HG03558 (cell line): ENCODE data around the gene ACSM2A.
"Not testable (repeated sequence)": the region's sequence is repeated elsewhere in the genome, so short reads cannot be mapped to it uniquely, and the experiment has no call there.

Experiments
- ATAC-seq: cut with Tn5 transposase; IDR thresholded peaks from one replicate; pipeline ENCODE4 v1.9.1; 2021; ENCODE audit warnings: moderate number of reproducible peaks; ENCODE audit not compliant: unreplicated experiment; ENCODE audit errors: extremely low read depth

The ACSM2A gene

GRCh38 chr16:20446652-20447393 lies 4.5 kb upstream of the ACSM2A start:
- not testable (repeated sequence) for ATAC-seq

GRCh38 chr16:20453633-20454032 lies 2.3 kb downstream of the ACSM2A start:
- not testable (repeated sequence) for ATAC-seq

DNA sequence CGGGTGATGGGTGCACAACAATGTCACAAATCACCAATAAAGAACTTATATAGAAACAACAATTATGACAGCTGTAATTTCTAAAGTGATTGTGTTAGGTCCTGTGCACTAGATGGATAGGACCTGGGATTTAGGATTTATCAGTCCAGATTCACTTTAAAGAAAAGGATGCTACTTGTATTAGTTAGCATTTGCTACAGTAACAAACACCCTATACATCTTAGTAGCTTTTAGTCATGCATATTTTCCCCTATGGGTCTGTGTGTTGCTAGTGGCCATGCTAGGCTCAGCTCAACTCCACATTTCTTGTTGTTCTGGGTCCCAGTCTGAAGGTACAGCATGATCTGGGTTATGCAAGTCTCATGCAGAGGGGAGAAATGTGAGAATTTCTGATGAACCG lies 7.9 kb downstream of the ACSM2A start:
- not testable (repeated sequence) for ATAC-seq

DNA sequence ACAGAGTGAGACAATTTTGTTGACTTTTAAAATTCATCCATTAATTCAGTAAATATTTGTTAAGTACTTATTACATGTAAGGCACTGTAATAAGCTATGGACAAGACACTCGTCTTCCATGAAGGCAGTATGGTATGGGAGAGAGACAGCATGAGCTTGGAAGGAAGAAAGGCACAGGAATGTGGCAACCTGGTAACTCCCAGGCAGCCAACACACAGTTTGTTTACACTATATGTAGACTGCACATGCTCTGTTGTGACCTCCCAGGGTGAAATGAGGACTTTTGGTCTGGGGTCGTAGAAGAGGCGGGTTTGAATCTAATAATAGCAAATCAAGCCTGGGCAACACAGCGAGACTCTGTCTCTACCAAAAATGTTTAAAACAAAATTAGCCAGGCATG lies 9.0 kb downstream of the ACSM2A start:
- ATAC-seq = not testable (repeated sequence)

DNA sequence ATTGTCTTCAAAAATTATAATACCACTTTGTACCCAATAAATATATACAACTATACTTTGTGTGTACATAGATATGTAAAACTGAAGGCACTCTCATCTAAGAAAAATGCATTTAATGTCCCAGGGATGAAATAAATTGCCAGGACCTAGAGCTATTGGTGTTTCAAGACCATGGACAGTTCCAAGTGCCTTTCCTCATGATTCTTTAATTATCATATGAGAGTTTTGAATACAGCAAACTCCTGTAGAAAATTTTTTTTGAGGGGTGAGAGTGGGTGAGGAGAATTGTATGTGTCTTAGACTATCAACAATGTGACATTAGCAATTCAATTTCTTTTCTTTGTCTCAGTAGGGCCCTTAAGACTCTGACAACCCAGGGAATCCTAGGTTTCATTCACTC lies 17.6 kb downstream of the ACSM2A start:
- not testable (repeated sequence) for ATAC-seq

DNA sequence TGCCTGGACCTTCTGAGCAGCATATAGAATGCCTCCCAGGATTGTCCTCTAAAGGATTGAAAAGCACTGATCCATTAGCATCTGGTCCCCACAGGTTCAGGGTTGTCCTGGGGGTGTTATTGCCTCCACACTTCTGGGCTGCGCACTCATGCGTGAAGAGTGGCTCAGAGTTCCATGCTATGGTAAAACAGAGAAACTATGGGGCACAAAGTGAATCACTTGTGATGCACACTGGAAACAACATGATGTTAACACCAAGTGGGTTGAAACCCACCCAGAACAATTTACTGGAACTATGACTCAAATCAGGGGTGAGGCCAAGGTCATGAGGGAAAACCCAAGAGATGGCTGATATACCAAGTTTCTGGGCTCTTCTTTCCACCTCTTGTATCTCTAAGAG lies 18.6 kb downstream of the ACSM2A start:
- not testable (repeated sequence) for ATAC-seq

GRCh38 chr16:20470732-20471131 lies 19.4 kb downstream of the ACSM2A start:
- ATAC-seq = not testable (repeated sequence)

DNA sequence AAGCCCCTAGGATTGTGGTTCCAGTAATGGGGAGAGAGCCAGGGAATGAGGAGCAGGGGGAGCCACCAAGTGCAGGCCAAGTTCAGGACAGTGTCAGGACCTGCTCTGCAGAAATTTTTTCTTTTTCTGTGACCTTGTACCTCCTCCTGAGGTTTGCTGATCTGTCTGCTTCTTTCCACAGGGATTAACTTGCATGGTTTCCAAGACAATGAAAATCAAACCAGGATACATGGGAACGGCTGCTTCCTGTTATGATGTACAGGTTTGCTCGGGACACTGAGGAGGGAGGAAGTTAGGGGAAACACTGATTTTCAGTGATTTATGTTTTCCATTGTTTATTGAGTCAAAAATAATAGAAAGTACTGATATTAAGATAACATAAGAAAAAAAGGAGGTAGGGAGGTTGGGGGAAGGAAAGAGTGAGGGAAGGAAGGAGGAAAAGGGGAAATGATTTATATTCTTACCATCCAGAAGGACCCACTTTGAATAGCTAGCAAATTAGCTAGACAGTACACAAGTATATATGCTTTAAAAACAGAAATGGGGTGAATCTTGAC lies 25.9 kb downstream of the ACSM2A start:
- ATAC-seq = not testable (repeated sequence)

DNA sequence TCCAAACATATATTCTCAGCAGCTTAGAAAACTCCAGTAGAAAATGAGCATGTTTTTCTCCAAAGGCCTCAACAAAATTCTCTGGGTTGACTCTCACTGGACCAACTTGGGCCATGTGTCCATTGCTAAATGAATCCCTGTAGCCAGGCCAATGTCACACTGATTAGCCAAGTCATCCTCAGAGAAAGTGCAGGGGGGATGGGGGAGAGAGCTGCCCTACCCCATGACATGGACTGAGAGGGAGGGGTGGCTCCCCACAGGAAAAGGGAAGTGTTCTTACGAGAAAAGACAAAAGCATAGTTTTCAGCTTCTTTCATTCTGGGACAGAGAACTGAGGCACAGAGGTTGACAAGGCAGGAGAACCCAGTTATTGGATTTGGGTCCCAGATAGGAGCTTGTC lies 32.7 kb downstream of the ACSM2A start:
- ATAC-seq = not testable (repeated sequence)

GRCh38 chr16:20484726-20485125 lies 33.4 kb downstream of the ACSM2A start:
- no peak for ATAC-seq

DNA sequence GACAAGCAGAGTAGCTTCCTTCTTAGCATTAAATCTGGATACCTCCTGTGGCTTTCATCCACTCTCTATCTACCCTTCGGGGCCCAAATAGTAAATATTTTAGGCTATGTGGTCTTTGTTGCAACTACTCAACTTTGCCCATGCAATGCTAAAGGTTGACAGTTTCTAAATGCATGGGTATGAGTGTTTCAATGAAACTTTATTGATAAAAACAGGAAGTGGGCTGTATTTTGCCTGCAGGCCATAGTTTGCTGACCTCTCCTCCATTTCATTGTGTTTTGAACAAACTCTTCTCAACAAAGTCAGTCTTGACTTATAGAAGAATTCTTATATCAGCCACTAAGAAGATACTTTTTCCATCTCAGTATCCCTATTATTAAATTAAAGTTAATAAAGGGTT lies 34.1 kb downstream of the ACSM2A start:
- no peak for ATAC-seq

DNA sequence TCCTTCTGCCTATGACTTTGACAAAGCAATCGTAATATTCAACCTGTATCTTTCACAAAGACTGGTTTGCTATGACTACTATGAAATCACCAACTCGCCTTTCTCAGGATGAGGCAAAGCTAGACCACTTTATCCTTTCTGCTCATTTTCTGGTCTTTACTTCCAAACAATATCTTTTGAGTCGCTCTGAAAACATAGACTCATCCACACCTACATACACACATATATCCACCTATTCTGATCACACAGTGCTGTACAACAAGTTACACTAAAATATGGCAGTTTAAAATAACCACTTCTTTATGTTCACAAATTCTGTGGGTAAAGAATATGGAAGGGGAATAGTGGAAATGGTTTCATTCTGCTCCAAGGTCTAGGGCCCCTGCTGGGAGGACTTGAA lies 39.7 kb downstream of the ACSM2A start:
- not testable (repeated sequence) for ATAC-seq

- ATAC-seq = not testable (repeated sequence)
Observed at GRCh38 chr16:20491448-20491847, 40.1 kb downstream of the ACSM2A start.

DNA sequence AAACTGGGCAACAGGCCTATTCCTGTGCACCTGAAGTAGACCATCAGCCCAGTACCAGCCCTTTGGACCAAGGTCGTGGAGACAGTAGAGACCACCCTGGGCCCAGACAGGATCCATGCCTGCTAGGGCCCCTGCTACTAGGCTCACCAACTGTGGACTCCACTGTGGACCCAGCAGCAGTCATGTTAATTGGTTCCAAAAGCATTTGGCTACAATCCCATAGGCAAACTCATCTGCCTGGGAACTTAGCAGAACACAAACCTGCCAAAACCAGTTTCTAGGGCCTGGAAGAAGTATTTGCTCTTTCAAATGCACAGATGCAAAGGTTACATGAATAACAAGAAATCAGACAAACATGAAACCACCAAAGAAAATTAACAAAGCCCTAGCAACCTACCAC lies 53.1 kb downstream of the ACSM2A start:
- no peak for ATAC-seq

DNA sequence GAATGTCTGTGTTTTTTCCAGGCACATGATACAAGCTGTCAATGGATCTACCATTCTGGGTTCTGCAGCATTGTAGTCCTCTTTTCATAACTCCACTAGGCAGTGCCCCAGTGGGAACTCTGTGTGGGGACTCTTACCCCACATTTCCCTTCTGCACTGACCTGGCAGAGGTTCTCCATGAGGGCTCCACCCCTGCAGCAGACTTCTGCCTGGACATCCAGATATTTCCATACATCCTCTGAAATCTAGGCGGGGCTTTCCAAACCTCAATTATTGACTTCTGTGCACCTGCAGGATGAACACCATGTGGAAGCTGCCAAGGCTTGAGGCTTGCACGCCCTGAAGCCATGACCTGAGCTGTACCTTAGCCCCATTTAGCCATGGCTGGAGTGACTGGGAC lies 56.0 kb downstream of the ACSM2A start:
- ATAC-seq = no peak

DNA sequence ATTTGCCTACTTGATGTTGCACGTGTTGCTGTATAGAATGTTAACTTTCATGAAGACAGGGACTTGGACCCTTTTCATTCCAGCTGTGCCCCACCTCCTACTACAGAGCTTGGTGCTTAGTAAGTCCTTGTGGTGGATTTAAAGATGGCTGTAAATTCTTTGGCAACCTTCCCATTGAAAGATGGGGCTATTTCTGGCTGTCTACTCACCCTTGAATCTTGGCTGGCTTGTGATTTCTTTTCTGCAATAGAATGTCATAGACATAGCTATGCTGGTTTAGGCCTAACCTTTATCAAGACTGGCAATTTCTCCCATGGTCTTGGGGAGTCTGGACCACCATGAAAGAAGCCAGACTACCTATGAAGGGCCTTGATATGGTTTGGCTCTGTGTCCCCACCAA lies 59.0 kb downstream of the ACSM2A start:
- no peak for ATAC-seq

DNA sequence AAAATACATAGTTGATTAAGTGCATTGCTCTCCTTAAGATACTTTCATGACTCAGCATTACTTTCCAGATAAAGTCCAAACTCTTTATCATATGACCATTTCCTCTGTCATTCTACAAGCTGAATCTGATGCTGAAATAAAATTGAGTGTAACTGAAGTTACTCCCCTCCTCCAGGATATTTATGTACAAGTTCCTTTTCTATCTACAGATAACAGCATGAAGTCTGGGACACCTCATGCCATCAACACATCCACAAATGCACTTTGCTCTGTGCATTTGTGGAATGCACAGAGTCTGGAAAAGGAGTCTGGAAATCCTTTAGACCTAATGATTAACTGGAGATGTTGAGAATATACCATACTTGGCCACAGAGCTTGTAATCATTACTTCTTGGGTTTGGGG lies 64.4 kb downstream of the ACSM2A start:
- ATAC-seq = no peak

- no peak for ATAC-seq
Observed at GRCh38 chr16:20517149-20517548, 65.8 kb downstream of the ACSM2A start.

GRCh38 chr16:20519231-20519630 lies 67.9 kb downstream of the ACSM2A start:
- ATAC-seq = no peak

DNA sequence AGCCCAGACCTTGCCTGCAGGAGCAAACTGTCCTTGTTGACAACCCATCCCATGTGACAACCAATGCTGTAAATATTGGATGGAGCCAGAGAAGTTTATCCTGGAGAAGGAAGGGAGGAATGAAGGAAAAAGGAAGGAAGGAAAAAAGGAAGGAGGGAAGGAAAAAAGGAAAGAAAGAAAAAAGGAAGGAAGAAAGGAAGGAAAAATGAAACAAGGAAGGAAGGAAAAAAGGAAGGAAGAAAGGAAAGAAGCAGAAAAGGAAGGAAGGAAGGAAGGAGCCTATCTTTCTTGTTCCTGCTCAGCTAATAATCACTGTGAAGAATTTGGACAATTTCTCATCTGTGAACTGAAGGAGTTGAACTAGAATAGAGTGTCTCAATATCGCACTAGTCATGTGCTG lies 68.8 kb downstream of the ACSM2A start:
- no peak for ATAC-seq

DNA sequence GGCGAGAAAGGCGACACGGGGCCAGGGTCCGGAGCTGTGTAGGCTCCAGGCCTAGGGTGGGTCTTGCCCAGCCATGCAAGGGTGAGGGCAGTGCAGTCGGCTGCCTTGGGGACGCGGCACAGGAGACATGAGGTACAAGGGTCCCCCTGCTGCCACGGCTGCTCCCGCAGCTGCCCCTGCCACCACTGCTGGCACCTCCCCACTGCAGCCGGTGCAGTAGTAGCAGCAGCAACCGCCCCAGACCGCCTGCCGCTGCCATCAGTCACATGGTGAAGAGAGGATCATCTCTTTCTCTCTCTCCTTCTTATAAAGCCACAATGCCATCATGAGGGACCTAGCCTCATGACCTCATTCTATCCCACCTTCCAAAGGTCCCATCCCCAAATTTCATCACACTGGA lies 80.5 kb downstream of the ACSM2A start:
- not testable (repeated sequence) for ATAC-seq

- not testable (repeated sequence) for ATAC-seq
Observed at GRCh38 chr16:20532284-20532792, 81.0 kb downstream of the ACSM2A start.
